Smooth muscle cell (in vitro differentiated cells): ENCODE results near the gene SCGB1A1. TPM values are rescaled to one million over a fixed set of nuclear protein-coding genes. Genes with fewer than 3 reads are reported as not detected.

Source experiments
- DNase-seq: peaks from one replicate; lab custom pipeline; 2025; ENCODE audit not compliant: unreplicated experiment; lab: John Stamatoyannopoulos, UW
- H2AFZ ChIP-seq: fragments of 200-600 bp; sonication (generic); 2 replicates; pipeline ENCODE4 v1.6.0; 2016; ENCODE audit warnings: antibody characterized with exemption, low read depth, mild to moderate bottlenecking
- H3F3A ChIP-seq: fragments of 200-600 bp; sonication (generic); 2 replicates; pipeline ENCODE4 v1.6.0; 2017; ENCODE audit warnings: antibody characterized with exemption, low read depth
- H3K27ac ChIP-seq: fragments of 200-600 bp; sonication (generic); 2 replicates; pipeline ENCODE4 v1.5.1; 2016; ENCODE audit warnings: low read depth, mild to moderate bottlenecking
- H3K27me3 ChIP-seq: fragments of 200-600 bp; sonication (generic); 2 replicates; pipeline ENCODE4 v1.6.1; 2016; ENCODE audit warnings: low read depth, mild to moderate bottlenecking
- H3K36me3 ChIP-seq: fragments of 200-600 bp; sonication (generic); 2 replicates; pipeline ENCODE4 v1.5.1; 2016; ENCODE audit warnings: low read depth
- H3K4me1 ChIP-seq: fragments of 200-600 bp; sonication (generic); 2 replicates; pipeline ENCODE4 v1.5.1; 2016; ENCODE audit warnings: low read depth
- H3K4me2 ChIP-seq: fragments of 200-600 bp; sonication (generic); 2 replicates; pipeline ENCODE4 v1.6.0; 2016; ENCODE audit warnings: mild to moderate bottlenecking
- H3K4me3 ChIP-seq: fragments of 200-600 bp; sonication (generic); 2 replicates; pipeline ENCODE4 v1.5.1; 2016; ENCODE audit warnings: mild to moderate bottlenecking
- H3K79me2 ChIP-seq: fragments of 200-600 bp; sonication (generic); 2 replicates; pipeline ENCODE4 v1.6.0; 2016; ENCODE audit warnings: low read depth, mild to moderate bottlenecking
- H3K9ac ChIP-seq: fragments of 200-600 bp; sonication (generic); 2 replicates; pipeline ENCODE4 v1.6.0; 2016; ENCODE audit warnings: low read depth
- H3K9me3 ChIP-seq: fragments of 200-600 bp; sonication (generic); replicated peaks from 2 replicates; pipeline ENCODE4 v1.5.1; 2016; ENCODE audit warnings: low read depth
- H4K20me1 ChIP-seq: fragments of 200-600 bp; sonication (generic); 2 replicates; pipeline ENCODE4 v1.6.0; 2016; ENCODE audit warnings: low read depth
- WGBS: methylation state at CpG from one replicate; pipeline ENCODE4 v1.1.7; 2016; ENCODE audit warnings: low lambda C conversion rate; 5-methylcytosine and 5-hydroxymethylcytosine counted together
- polyA plus RNA-seq: library from polyadenylated mRNA; unstranded; fragments of >200 nt; fragmentation: Nextera tagmentation; extraction: Ambion mirVana; gene quantifications from 2 replicates; pipeline ENCODE4 v1.2.1, GENCODE V29; 2016
- total RNA-seq: library from RNA; depleted of rRNA; stranded (reverse); fragments of >200 nt; gene quantifications from 2 replicates; pipeline ENCODE4 v1.2.3, GENCODE V29; 2014
- TF ChIP-seq, protein P1 (sequence below): fragments of 200-600 bp; sonication (generic); IDR thresholded peaks from 2 replicates; pipeline ENCODE4 v1.5.1; 2017; ENCODE audit warnings: borderline replicate concordance, mild to moderate bottlenecking, antibody characterized with exemption; ENCODE audit not compliant: insufficient read depth, poor library complexity, severe bottlenecking

The SCGB1A1 gene
- total and polyA plus RNA-seq, 2 experiments from 2014 or later, result not detected

DNA sequence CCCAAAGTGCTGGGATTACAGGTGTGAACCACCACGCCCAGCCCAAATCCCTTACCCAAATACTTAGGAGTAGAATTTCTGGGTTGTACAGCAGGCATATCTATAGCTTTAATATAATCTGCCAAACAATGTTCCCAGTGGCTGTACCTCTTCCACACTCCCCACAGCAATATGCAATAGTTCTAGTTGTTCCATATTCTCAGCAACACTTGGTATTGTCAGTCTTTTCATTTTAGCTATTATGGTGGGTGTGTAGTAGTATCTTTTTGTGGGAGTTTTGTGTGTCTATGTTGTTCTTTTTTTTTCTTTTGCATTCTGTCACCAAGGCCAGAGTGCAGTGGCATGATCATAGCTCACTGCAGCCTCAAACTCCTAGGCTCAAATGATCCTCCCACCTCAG is 18.8 kb downstream of the SCGB1A1 start:
- no peak for DNase-seq
- Histone ChIP-seq H3K36me3 (no peaks in the 10 kb centered on the region), H3K27ac (no peak overlapping the region), H3K79me2 (no peaks in the 10 kb centered on the region), H3K27me3 (no peaks in the 10 kb centered on the region), H3K9ac (no peak overlapping the region), H3F3A (no peaks in the 10 kb centered on the region), H2AFZ (no peak overlapping the region), H3K4me1 (no peaks in the 10 kb centered on the region), H3K9me3 (no peaks in the 10 kb centered on the region), H3K4me2 (no peak overlapping the region), H4K20me1 (no peaks in the 10 kb centered on the region), H3K4me3 (no peak overlapping the region)
- TF ChIP-seq, protein P1, sequence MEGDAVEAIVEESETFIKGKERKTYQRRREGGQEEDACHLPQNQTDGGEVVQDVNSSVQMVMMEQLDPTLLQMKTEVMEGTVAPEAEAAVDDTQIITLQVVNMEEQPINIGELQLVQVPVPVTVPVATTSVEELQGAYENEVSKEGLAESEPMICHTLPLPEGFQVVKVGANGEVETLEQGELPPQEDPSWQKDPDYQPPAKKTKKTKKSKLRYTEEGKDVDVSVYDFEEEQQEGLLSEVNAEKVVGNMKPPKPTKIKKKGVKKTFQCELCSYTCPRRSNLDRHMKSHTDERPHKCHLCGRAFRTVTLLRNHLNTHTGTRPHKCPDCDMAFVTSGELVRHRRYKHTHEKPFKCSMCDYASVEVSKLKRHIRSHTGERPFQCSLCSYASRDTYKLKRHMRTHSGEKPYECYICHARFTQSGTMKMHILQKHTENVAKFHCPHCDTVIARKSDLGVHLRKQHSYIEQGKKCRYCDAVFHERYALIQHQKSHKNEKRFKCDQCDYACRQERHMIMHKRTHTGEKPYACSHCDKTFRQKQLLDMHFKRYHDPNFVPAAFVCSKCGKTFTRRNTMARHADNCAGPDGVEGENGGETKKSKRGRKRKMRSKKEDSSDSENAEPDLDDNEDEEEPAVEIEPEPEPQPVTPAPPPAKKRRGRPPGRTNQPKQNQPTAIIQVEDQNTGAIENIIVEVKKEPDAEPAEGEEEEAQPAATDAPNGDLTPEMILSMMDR, result no peak
- WGBS, result 96% methylated on average over 1 of the region's 1 CpG

DNA sequence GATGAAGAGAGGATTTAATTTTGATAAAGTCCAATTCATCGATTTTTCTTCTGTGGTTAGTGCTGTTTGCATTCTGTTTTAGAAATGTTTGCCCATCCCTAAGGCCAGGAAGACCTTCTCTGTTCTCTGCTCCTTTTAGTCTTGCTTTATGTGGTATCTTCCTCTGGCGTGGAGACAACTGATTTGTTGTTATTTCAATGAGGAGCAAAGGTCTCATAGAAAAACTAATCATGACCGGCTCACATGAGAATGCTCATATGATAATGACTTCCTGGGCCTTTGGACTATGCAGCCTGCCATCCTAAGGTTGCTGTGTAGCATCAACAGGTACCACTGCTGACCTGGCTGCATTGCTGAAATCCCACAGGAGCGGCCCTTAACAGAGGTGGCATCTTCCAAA is 19.8 kb downstream of the SCGB1A1 start:
- H4K20me1 ChIP-seq, result no peaks in the 10 kb centered on the region
- no peak overlapping the region for H3K4me3 ChIP-seq
- no peaks in the 10 kb centered on the region for H3K4me1 ChIP-seq
- no peaks in the 10 kb centered on the region for H3K36me3 ChIP-seq
- H3K27ac ChIP-seq, result no peak overlapping the region
- H3F3A ChIP-seq, result no peaks in the 10 kb centered on the region
- H2AFZ ChIP-seq, result no peak overlapping the region
- DNase-seq, result no peak
- H3K4me2 ChIP-seq, result no peak overlapping the region
- no peak overlapping the region for H3K9ac ChIP-seq
- no peaks in the 10 kb centered on the region for H3K27me3 ChIP-seq
- H3K79me2 ChIP-seq, result no peaks in the 10 kb centered on the region
- 91% methylated on average over 4 of the region's 4 CpGs for WGBS
- H3K9me3 ChIP-seq, result no peaks in the 10 kb centered on the region
- TF ChIP-seq, protein P1, result no peak

- no peaks in the 10 kb centered on the region for H3K79me2 ChIP-seq
- H3K36me3 ChIP-seq, result no peaks in the 10 kb centered on the region
- H3K4me2 ChIP-seq, result no peak overlapping the region
- H3K27ac ChIP-seq, result no peak overlapping the region
- H3K27me3 ChIP-seq, result no peaks in the 10 kb centered on the region
- no peak for DNase-seq
- TF ChIP-seq, protein P1, result no peak
- no peaks in the 10 kb centered on the region for H3F3A ChIP-seq
- no peaks in the 10 kb centered on the region for H3K9me3 ChIP-seq
- H3K4me1 ChIP-seq, result no peaks in the 10 kb centered on the region
- WGBS, result 53% methylated on average over 22 of the region's 23 CpGs
- H2AFZ ChIP-seq, result peak overlapping the region; percentile 39
- H3K4me3 ChIP-seq, result no peak overlapping the region
- no peak overlapping the region for H3K9ac ChIP-seq
- H4K20me1 ChIP-seq, result no peaks in the 10 kb centered on the region
These were observed 21.2 kb downstream of the SCGB1A1 start for GRCh38 chr11:62439785-62440602.
